ENCODE data around the gene UBQLNL. TPM values are rescaled to one million over a fixed set of nuclear protein-coding genes. Genes with fewer than 3 reads are reported as not detected.

Gene UBQLNL
- polyA plus RNA-seq, 1 donor (not counting 4 experiments of a cell fraction or from before 2014, with no cell fraction given): 0.12 TPM

DNA sequence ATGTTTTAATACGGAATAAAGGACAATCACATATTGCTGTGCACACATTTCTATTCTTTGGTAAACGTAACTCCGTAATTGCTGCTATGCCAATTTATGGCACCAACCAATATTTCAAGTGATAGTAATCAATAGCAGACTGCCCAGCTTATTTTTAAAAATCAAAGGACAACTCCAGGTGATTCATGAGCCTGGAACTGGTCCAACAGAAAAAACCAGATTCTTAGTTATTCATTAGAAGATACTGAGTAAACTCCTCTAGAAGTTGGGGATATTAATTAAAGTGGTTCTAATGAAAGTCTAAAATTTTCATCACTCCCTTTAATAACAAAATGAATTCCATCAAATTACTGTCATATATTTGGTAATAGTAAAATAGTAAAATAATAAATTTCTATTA, 41.3 kb upstream of the UBQLNL start:
- H3K27ac ChIP-seq (ENCODE audit: control insufficient read depth, insufficient read depth, low read length): no peak overlapping the region
- no peaks in the 10 kb centered on the region for H3K9me1 ChIP-seq (ENCODE audit: control insufficient read depth, extremely low read depth, insufficient read depth, low read length)
- H3K9ac ChIP-seq (ENCODE audit: control insufficient read depth, extremely low read depth, insufficient read depth, low read length): no peak overlapping the region
- H3K79me2 ChIP-seq (ENCODE audit: control insufficient read depth, insufficient read depth, low read length): no peaks in the 10 kb centered on the region
- H3K4me1 ChIP-seq (ENCODE audit: control insufficient read depth, extremely low read depth, insufficient read depth, low read length): no peaks in the 10 kb centered on the region
- dilution Hi-C loops (cut with MboI; ENCODE audit: extremely low pct_ligation_motif_present, low sequenced_read_pairs): no loop called here
- no peak overlapping the region for H2AFZ ChIP-seq (ENCODE audit: control insufficient read depth, low read length)
- H3K4me3 ChIP-seq (ENCODE audit: control insufficient read depth in 2 of 3, extremely low read depth in 1 of 3, insufficient read depth in 2 of 3, low read depth in 1 of 3, low read length in 3 of 3): no peak overlapping the region
- TF ChIP-seq, protein P1, sequence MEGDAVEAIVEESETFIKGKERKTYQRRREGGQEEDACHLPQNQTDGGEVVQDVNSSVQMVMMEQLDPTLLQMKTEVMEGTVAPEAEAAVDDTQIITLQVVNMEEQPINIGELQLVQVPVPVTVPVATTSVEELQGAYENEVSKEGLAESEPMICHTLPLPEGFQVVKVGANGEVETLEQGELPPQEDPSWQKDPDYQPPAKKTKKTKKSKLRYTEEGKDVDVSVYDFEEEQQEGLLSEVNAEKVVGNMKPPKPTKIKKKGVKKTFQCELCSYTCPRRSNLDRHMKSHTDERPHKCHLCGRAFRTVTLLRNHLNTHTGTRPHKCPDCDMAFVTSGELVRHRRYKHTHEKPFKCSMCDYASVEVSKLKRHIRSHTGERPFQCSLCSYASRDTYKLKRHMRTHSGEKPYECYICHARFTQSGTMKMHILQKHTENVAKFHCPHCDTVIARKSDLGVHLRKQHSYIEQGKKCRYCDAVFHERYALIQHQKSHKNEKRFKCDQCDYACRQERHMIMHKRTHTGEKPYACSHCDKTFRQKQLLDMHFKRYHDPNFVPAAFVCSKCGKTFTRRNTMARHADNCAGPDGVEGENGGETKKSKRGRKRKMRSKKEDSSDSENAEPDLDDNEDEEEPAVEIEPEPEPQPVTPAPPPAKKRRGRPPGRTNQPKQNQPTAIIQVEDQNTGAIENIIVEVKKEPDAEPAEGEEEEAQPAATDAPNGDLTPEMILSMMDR (optimal IDR thresholded peaks at IDR 0.05 in 1 of 3, IDR thresholded peaks at IDR 0.05 in 1 of 3, conservative IDR thresholded peaks at IDR 0.05 in 1 of 3; ENCODE audit: extremely low read depth in 1 of 3, insufficient read depth in 2 of 3, low read length in 3 of 3): no peak
- TF ChIP-seq EZH2 (IDR thresholded peaks at IDR 0.05; ENCODE audit: low read length): no peak
- no peak for FAIRE-seq
- DNase-seq (ENCODE audit: low read depth, low spot score): no peak
- H3K9me3 ChIP-seq (ENCODE audit: control insufficient read depth, low read depth, low read length): no peaks in the 10 kb centered on the region
- no peaks in the 10 kb centered on the region for H3K36me3 ChIP-seq (ENCODE audit: control insufficient read depth in 2 of 2, extremely low read depth in 1 of 2, insufficient read depth in 2 of 2, low read length in 2 of 2)
- H3K4me2 ChIP-seq (ENCODE audit: control insufficient read depth, extremely low read depth, insufficient read depth, low read depth, low read length): no peak overlapping the region
- H4K20me1 ChIP-seq (ENCODE audit: control insufficient read depth, extremely low read depth, insufficient read depth, low read length): no peaks in the 10 kb centered on the region
- no peaks in the 10 kb centered on the region for H3K27me3 ChIP-seq (ENCODE audit: control insufficient read depth, extremely low read depth, insufficient read depth, low read length)

- H2AFZ ChIP-seq (ENCODE audit: control insufficient read depth, low read length): no peak overlapping the region
- H3K79me2 ChIP-seq (ENCODE audit: control insufficient read depth, insufficient read depth, low read length): no peaks in the 10 kb centered on the region
- no peaks in the 10 kb centered on the region for H3K4me1 ChIP-seq (ENCODE audit: control insufficient read depth, extremely low read depth, insufficient read depth, low read length)
- TF ChIP-seq, protein P1 (optimal IDR thresholded peaks at IDR 0.05 in 1 of 3, IDR thresholded peaks at IDR 0.05 in 1 of 3, conservative IDR thresholded peaks at IDR 0.05 in 1 of 3; ENCODE audit: extremely low read depth in 1 of 3, insufficient read depth in 2 of 3, low read length in 3 of 3): no peak
- no peak for TF ChIP-seq EZH2 (IDR thresholded peaks at IDR 0.05; ENCODE audit: low read length)
- dilution Hi-C loops (cut with MboI; ENCODE audit: extremely low pct_ligation_motif_present, low sequenced_read_pairs): no loop called here
- no peaks in the 10 kb centered on the region for H3K27me3 ChIP-seq (ENCODE audit: control insufficient read depth, extremely low read depth, insufficient read depth, low read length)
- H3K9ac ChIP-seq (ENCODE audit: control insufficient read depth, extremely low read depth, insufficient read depth, low read length): no peak overlapping the region
- no peak overlapping the region for H3K27ac ChIP-seq (ENCODE audit: control insufficient read depth, insufficient read depth, low read length)
- no peak for DNase-seq (ENCODE audit: low read depth, low spot score)
- H3K4me2 ChIP-seq (ENCODE audit: control insufficient read depth, extremely low read depth, insufficient read depth, low read depth, low read length): no peak overlapping the region
- H4K20me1 ChIP-seq (ENCODE audit: control insufficient read depth, extremely low read depth, insufficient read depth, low read length): no peaks in the 10 kb centered on the region
- FAIRE-seq: no peak
- no peaks in the 10 kb centered on the region for H3K9me3 ChIP-seq (ENCODE audit: control insufficient read depth, low read depth, low read length)
- H3K4me3 ChIP-seq (ENCODE audit: control insufficient read depth in 2 of 3, extremely low read depth in 1 of 3, insufficient read depth in 2 of 3, low read depth in 1 of 3, low read length in 3 of 3): no peak overlapping the region
- no peaks in the 10 kb centered on the region for H3K36me3 ChIP-seq (ENCODE audit: control insufficient read depth in 2 of 2, extremely low read depth in 1 of 2, insufficient read depth in 2 of 2, low read length in 2 of 2)
- no peaks in the 10 kb centered on the region for H3K9me1 ChIP-seq (ENCODE audit: control insufficient read depth, extremely low read depth, insufficient read depth, low read length)
Measured at GRCh38 chr11:5556596-5557188, 40.2 kb upstream of the UBQLNL start.

Data from keratinocyte (primary cell).